GM18858 (cell line): ENCODE results near the gene CMIP.
"Not testable (repeated sequence)": the region's sequence is repeated elsewhere in the genome, so short reads cannot be mapped to it uniquely, and the experiment has no call there.

Source experiments
- ATAC-seq: cut with Tn5 transposase; IDR thresholded peaks from one replicate; pipeline ENCODE4 v1.9.1; 2021; ENCODE audit not compliant: unreplicated experiment

Gene CMIP

DNA sequence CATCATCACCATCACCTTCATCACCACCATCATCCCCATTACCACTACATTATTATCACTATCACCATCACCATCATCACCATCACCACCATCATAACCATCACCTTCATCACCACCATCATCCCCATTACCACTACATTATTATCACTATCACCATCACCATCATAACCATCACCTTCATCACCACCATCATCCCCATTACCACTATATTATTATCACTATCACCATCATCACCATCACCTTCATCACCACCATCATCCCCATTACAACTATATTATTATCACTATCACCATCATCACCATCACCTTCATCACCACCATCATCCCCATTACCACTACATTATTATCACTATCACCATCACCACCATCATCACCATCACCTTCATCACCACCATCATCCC is 132.7 kb downstream of the CMIP start:
- not testable (repeated sequence) for ATAC-seq

DNA sequence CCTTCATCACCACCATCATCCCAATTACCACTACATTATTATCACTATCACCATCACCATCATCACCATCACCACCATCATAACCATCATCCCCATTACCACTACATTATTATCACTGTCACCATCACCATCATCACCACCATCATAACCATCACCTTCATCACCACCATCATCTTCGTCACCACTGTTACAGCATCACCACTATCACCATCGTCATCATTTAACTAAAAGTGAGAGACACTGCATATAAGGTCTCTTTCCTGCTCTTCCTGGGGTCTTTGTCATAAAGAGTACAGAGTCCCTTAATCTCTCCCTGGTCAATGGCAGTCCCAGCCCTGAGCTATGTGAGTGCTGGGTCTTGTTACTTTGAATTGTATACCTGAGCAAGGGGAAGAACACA is 133.5 kb downstream of the CMIP start:
- no peak for ATAC-seq

- no peak for ATAC-seq
Observed at GRCh38 chr16:81578636-81579413, 134.2 kb downstream of the CMIP start.

DNA sequence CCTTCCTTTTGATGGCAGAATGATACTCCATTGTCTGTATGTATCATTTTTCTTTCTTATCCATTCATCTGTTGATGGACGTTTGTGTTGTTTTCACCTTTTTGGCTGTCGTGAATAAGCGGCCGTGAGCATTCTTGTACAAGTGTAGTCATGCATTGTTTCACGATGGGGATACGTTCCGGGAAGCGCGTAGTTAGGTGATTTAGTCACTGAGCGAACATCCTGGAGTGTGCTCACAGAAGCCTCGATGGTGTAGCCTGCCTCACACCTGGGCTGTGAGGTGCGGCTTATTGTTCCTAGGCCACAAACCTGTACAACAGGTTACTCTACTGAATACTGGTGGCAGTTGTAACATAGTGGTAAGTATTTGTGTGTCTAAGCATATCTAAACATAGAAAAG is 136.5 kb downstream of the CMIP start:
- no peak for ATAC-seq

DNA sequence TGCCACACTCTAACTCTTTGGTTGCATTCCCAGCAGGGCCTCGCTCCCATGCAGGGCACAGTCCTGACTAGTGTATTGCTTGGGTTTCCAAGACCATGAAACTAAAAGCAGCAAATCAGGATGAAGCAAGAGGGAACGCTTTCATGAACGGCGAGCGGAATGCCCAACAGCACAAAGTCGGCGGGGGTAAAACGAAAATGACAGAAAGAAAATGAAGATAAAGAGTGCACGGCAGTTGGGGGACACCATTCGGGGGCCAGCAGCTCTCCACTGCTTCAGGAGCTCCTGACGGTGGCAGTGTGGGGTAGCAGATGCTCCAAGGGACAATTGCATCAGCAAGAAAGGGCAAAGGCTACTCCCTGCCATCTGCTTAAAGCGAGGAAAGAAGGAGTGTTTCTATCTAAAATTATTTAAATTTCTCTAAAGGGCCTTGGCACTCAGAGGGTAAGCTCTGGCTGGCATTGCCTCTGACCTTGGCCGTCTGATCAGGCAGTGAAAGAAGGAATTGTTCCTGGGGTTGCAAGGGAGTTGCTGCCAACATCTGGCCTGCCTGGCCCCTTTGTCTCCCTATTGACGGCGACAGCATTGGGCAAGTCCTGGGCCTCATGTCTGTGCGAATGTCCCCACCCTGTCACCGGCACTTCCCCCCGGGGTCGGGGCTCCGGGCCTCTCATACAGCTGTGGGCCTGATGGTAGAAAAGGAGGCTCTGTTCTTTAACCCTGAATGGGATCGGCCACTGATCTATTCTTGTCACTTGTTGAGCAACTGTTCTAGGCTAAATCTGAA is 138.2 kb downstream of the CMIP start:
- no peak for ATAC-seq

GRCh38 chr16:81583893-81584631 is 139.5 kb downstream of the CMIP start:
- no peak for ATAC-seq

DNA sequence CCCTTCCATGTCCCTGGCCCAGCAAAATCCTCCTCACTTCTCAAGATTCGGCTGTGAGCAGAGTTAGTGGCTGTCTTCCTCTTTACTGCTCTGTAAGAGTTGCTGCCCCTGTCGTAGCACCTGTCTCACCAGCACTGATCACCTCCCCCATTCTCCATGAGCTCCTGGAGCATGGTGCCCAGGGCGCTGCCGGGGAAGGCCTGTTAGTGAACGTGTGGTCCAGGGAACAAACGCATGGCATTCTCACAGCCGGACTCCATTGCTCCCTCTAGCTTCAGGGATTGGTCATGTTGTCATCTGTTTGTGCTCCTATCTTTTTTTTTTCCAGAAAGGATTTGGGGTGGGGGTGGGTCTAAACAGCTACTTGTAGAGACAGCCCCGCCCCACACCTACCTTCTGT is 141.2 kb downstream of the CMIP start:
- ATAC-seq, result no peak

DNA sequence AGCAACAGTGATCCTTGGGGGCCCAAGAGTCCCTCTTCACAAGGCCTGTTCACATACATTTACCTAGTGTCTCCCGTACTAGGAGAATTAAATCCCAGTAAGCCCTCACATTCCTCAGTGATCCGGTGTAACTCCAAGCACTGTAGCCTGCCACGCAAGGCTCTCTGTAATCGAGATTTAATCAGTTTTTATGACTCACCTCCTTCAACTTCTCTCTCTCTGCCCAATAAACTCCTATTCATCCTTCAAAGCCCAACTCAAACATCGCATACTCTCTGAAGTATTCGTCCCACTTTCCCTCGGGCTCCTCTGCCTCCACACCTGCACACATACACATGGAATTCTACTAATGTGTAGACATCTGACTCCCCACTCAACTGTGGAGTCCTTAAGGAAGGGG is 141.8 kb downstream of the CMIP start:
- no peak for ATAC-seq

DNA sequence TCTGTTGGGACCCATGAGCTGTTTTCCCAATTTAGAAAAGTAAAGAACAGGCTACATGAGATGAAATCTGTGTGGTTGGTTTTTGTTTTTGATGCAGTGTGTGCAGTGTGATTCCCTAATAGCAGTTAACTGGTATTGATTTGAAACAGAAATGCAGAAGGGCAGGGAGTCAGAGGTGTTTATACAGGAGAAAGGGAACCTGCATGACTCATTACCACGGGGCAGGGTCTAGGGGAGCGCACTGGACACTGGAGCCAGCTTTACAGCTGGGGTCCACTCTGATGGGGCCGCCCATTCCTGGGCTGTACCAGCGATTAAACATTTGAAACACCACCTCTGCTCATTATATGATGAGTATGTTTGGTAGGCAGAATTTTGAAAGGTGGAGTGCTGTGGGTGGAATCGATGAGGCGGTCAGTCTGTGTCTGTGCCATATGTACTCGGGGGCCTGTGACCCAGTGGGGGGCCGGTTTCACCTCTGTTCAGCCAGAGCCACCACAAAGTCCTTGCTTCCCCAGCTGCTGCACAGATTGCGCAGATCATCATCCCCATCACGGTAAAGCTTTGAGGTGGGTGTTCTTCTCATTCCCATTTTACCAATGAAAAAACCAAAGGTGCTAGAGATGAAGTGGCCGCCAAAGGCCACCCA is 142.5 kb downstream of the CMIP start:
- ATAC-seq, result no peak

GRCh38 chr16:81587626-81588160 is 143.1 kb downstream of the CMIP start:
- ATAC-seq, result no peak

DNA sequence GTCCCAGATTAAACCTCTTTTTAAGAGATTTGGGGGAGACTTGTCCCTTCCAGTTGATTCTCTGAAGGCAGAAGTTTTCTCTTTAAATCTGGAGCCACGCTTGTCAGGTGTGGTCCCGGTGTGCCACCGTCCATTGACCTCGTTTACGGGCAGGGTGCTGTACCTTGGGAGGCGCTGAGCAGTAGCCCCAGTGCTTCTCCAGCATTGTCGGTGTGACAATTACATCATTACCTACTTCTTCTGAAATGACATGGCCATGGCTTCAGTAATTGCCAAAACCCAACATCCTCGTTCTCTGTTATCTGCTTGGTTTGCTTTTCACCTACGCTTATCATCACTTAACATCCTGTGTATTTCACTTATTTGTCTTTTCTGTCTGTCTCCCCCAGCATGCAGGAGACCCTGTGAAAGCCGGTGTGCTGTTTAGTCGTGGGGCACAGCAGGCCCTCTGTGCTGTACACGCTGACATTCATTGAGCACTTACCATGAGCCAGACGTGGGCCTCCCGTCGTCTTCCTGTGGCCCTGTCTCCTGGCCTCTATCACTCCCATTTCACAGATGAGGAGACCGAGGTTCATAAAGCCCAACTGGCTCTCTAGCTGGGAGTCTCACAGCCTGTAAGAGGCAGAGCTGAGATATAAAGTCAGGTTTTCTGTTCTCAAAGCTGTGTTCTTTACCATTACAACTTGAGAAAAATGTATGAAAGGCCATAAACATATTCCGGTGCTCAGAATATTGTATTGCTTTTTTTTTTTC is 143.9 kb downstream of the CMIP start:
- ATAC-seq, result no peak

DNA sequence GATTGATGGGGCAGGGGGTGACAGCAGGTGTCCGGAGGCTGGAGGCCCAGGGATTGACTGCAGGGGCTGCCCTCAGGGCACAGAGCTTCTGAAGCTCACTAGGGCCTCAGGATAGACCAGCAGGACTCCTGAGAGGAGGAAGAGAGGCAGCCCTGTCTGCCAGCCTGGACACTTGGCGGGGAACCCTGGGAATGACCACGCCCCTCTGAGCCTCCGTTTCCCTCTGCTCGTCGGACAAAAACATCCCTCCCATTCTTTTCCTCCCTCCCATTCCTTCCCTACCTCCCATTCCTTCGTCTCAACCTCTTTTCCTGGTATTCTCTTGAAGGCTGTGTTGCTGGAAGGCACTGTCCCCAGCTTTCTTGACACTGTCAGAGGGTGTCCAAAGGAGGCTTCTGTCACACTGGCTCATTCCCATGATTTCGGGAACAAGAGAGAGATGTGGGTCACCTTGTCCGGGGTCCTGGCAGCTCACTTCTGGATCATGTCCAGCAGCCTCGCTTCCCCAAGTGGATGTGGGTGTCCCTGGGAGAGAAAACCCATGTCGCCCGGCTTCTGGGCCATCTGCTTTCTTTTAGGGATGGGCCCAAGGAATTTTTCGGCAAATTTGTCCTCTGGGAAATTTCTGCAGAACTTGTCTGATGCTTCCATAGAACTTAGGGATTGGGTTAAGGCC is 145.5 kb downstream of the CMIP start:
- no peak for ATAC-seq

- ATAC-seq, result no peak
Observed at GRCh38 chr16:81590714-81591544, 146.3 kb downstream of the CMIP start.

DNA sequence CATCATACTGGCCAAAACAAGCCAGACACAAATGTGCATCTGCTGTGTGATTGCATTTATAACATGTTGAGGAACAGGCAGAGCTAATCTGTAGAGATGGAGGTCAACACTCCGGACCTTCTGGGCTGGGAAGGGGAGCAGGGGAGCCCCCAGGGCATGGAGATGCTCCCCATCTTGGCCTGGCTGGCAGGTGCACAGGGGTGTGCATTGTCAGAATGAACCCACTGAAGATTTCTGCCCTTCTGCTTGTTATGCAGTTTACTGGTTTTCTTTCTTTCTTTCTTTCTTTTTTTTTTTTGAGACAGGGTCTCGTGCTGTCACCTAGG is 146.9 kb downstream of the CMIP start:
- ATAC-seq, result no peak

DNA sequence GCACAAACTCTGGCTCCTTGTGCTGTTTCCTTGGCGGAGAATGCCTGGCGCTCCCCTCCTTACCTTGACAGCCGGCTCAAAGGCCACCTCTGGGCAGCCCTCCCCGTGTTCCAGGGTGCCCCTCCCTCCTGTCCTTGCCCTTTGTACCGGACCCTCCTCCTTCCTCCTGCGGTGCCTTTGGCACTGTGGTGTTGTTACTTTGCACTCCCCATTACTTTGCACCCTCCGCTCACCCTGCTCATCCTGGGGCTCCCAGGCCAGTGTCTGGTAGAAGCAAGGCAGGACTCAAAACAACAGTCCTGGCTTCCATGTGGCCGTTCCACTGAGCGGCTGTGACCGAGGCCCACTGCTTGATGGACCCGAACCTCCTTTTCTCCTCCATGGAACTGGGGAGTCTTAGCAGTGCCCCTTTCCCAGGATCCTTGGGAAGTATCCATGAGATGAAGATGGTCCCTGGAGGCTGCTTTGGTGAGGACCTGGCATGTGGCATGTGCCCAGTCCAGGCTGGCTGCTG is 147.8 kb downstream of the CMIP start:
- no peak for ATAC-seq

DNA sequence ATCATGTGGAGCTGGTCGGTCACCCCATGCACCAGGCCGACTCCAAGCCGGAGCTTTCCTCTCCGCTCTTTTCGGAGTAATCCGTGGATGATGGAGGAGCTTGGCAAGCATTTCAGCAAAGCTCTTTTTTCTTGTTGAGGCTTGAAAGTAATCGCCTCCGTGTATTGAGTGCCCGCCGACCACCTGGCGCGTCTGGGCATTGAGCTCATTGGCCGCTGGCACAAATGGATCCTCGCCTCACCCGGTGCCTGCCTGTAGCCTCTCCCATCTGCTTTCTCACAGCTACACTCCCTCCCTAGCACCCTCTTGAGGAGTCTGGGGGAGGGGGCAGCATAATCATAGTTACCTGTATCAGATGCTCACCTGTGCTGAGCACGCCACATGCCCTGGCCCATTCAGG is 148.9 kb downstream of the CMIP start:
- no peak for ATAC-seq

- ATAC-seq, result no peak
Observed at GRCh38 chr16:81595629-81596292, 151.2 kb downstream of the CMIP start.

GRCh38 chr16:81597079-81597658 is 152.6 kb downstream of the CMIP start:
- ATAC-seq, result no peak
